ENCODE data around the gene FAAP100.

Gene FAAP100

GRCh38 chr17:81550285-81550684, 1.9 kb downstream of the FAAP100 start:
- CTCF ChIA-PET = interaction anchor here (0.5 to 1.3 kb wide), 3 partner anchors 16 to 297 kb away, joined by 3 read pairs; no protein-coding TSS in a partner anchor
- 96% methylated on average over 15 of the region's 15 CpGs for WGBS (ENCODE audit: insufficient coverage)
- H3K27me3 ChIP-seq (replicated peaks in 2 of 5; ENCODE audit: control insufficient read depth in 4 of 5, insufficient read depth in 5 of 5, low read length in 4 of 5) = no peaks in the 10 kb centered on the region
- H3K9me3 ChIP-seq (ENCODE audit: control extremely low read depth in 1 of 5, control insufficient read depth in 4 of 5, insufficient read depth in 2 of 5, low read depth in 1 of 5, low read length in 4 of 5) = no peaks in the 10 kb centered on the region
- H3K4me3 ChIP-seq (ENCODE audit: control insufficient read depth in 1 of 7, extremely low read depth in 1 of 7, insufficient read depth in 4 of 7, low read depth in 2 of 7, low read length in 6 of 7) = no peak overlapping the region
- POLR2A ChIA-PET = no interaction called here
- peaks cover 7 to 52% (median 41%) of the 10 kb centered on the region in 4 experiments for H3K36me3 ChIP-seq (ENCODE audit: control insufficient read depth in 4 of 4, insufficient read depth in 4 of 4, low read length in 3 of 4)
- H3K27ac ChIP-seq (ENCODE audit: insufficient read depth in 1 of 2, low read depth in 1 of 2, low read length in 2 of 2, poor library complexity in 1 of 2, severe bottlenecking in 2 of 2) = no peak overlapping the region
- DNase-seq = no peak
- H3K4me1 ChIP-seq (ENCODE audit: control extremely low read depth in 1 of 4, control insufficient read depth in 4 of 4, insufficient read depth in 4 of 4, low read length in 3 of 4) = peaks cover 0 to 32% (median 29%) of the 10 kb centered on the region in 4 experiments

GRCh38 chr17:81549826-81550225, 2.3 kb downstream of the FAAP100 start:
- 95% methylated on average over 5 of the region's 8 CpGs for WGBS (ENCODE audit: insufficient coverage)
- POLR2A ChIA-PET = no interaction called here
- CTCF ChIA-PET = interaction anchor here (0.6 to 1.3 kb wide), 3 partner anchors 12 to 296 kb away, joined by 3 to 4 read pairs (median 3); no protein-coding TSS in a partner anchor
- Histone ChIP-seq H3K27me3 (replicated peaks in 2 of 5; ENCODE audit: control insufficient read depth in 4 of 5, insufficient read depth in 5 of 5, low read length in 4 of 5) (no peaks in the 10 kb centered on the region), H3K4me1 (ENCODE audit: control extremely low read depth in 1 of 4, control insufficient read depth in 4 of 4, insufficient read depth in 4 of 4, low read length in 3 of 4) (peaks cover 0 to 32% (median 29%) of the 10 kb centered on the region in 4 experiments), H3K4me3 (ENCODE audit: control insufficient read depth in 1 of 7, extremely low read depth in 1 of 7, insufficient read depth in 4 of 7, low read depth in 2 of 7, low read length in 6 of 7) (no peak overlapping the region), H3K36me3 (ENCODE audit: control insufficient read depth in 4 of 4, insufficient read depth in 4 of 4, low read length in 3 of 4) (peaks cover 9 to 56% (median 46%) of the 10 kb centered on the region in 4 experiments), H3K27ac (ENCODE audit: insufficient read depth in 1 of 2, low read depth in 1 of 2, low read length in 2 of 2, poor library complexity in 1 of 2, severe bottlenecking in 2 of 2) (no peak overlapping the region), H3K9me3 (ENCODE audit: control extremely low read depth in 1 of 5, control insufficient read depth in 4 of 5, insufficient read depth in 2 of 5, low read depth in 1 of 5, low read length in 4 of 5) (no peaks in the 10 kb centered on the region)
- no peak for DNase-seq

- Histone ChIP-seq H3K36me3 (ENCODE audit: control insufficient read depth in 4 of 4, insufficient read depth in 4 of 4, low read length in 3 of 4) (peaks cover 11 to 62% (median 52%) of the 10 kb centered on the region in 4 experiments), H3K9me3 (ENCODE audit: control extremely low read depth in 1 of 5, control insufficient read depth in 4 of 5, insufficient read depth in 2 of 5, low read depth in 1 of 5, low read length in 4 of 5) (no peaks in the 10 kb centered on the region), H3K4me1 (ENCODE audit: control extremely low read depth in 1 of 4, control insufficient read depth in 4 of 4, insufficient read depth in 4 of 4, low read length in 3 of 4) (peaks cover 0 to 27% (median 24%) of the 10 kb centered on the region in 4 experiments), H3K27ac (ENCODE audit: insufficient read depth in 1 of 2, low read depth in 1 of 2, low read length in 2 of 2, poor library complexity in 1 of 2, severe bottlenecking in 2 of 2) (no peak overlapping the region), H3K4me3 (ENCODE audit: control insufficient read depth in 1 of 7, extremely low read depth in 1 of 7, insufficient read depth in 4 of 7, low read depth in 2 of 7, low read length in 6 of 7) (no peak overlapping the region), H3K27me3 (replicated peaks in 2 of 5; ENCODE audit: control insufficient read depth in 4 of 5, insufficient read depth in 5 of 5, low read length in 4 of 5) (no peaks in the 10 kb centered on the region)
- ChIA-PET CTCF (interaction anchor here (1.3 kb wide), 1 partner anchor 296 kb away, joined by 3 read pairs; no protein-coding TSS in a partner anchor), POLR2A (no interaction called here)
- no peak for DNase-seq
- 98% methylated on average over 15 of the region's 16 CpGs for WGBS (ENCODE audit: insufficient coverage)
These were observed 3.1 kb downstream of the FAAP100 start for GRCh38 chr17:81549031-81549557.

- Histone ChIP-seq H3K4me3 (ENCODE audit: control insufficient read depth in 1 of 7, extremely low read depth in 1 of 7, insufficient read depth in 4 of 7, low read depth in 2 of 7, low read length in 6 of 7) (no peak overlapping the region), H3K4me1 (ENCODE audit: control extremely low read depth in 1 of 4, control insufficient read depth in 4 of 4, insufficient read depth in 4 of 4, low read length in 3 of 4) (peaks cover 0 to 12% (median 10%) of the 10 kb centered on the region in 4 experiments), H3K36me3 (ENCODE audit: control insufficient read depth in 4 of 4, insufficient read depth in 4 of 4, low read length in 3 of 4) (peaks cover 11 to 77% (median 61%) of the 10 kb centered on the region in 4 experiments), H3K27me3 (replicated peaks in 2 of 5; ENCODE audit: control insufficient read depth in 4 of 5, insufficient read depth in 5 of 5, low read length in 4 of 5) (no peaks in the 10 kb centered on the region), H3K9me3 (ENCODE audit: control extremely low read depth in 1 of 5, control insufficient read depth in 4 of 5, insufficient read depth in 2 of 5, low read depth in 1 of 5, low read length in 4 of 5) (no peaks in the 10 kb centered on the region), H3K27ac (ENCODE audit: insufficient read depth in 1 of 2, low read depth in 1 of 2, low read length in 2 of 2, poor library complexity in 1 of 2, severe bottlenecking in 2 of 2) (no peak overlapping the region)
- ChIA-PET POLR2A (no interaction called here), CTCF (no interaction called here)
- WGBS (ENCODE audit: insufficient coverage) = 97% methylated on average over 9 of the region's 14 CpGs
- no peak for DNase-seq
These were observed 4.6 kb downstream of the FAAP100 start for GRCh38 chr17:81547614-81547982.

GRCh38 chr17:81546906-81547613, 5.1 kb downstream of the FAAP100 start:
- DNase-seq = no peak
- peaks cover 0 to 11% (median 9%) of the 10 kb centered on the region in 4 experiments for H3K4me1 ChIP-seq (ENCODE audit: control extremely low read depth in 1 of 4, control insufficient read depth in 4 of 4, insufficient read depth in 4 of 4, low read length in 3 of 4)
- no peaks in the 10 kb centered on the region for H3K27me3 ChIP-seq (replicated peaks in 2 of 5; ENCODE audit: control insufficient read depth in 4 of 5, insufficient read depth in 5 of 5, low read length in 4 of 5)
- ChIA-PET CTCF (interaction anchor here (1.0 to 2.3 kb wide), 2 partner anchors 51 to 54 kb away, joined by 3 to 7 read pairs; no protein-coding TSS in a partner anchor), POLR2A (no interaction called here)
- H3K36me3 ChIP-seq (ENCODE audit: control insufficient read depth in 4 of 4, insufficient read depth in 4 of 4, low read length in 3 of 4) = peaks cover 11 to 81% (median 65%) of the 10 kb centered on the region in 4 experiments
- 94% methylated on average over 29 of the region's 36 CpGs for WGBS (ENCODE audit: insufficient coverage)
- no peak overlapping the region for H3K27ac ChIP-seq (ENCODE audit: insufficient read depth in 1 of 2, low read depth in 1 of 2, low read length in 2 of 2, poor library complexity in 1 of 2, severe bottlenecking in 2 of 2)
- H3K9me3 ChIP-seq (ENCODE audit: control extremely low read depth in 1 of 5, control insufficient read depth in 4 of 5, insufficient read depth in 2 of 5, low read depth in 1 of 5, low read length in 4 of 5) = no peaks in the 10 kb centered on the region
- no peak overlapping the region for H3K4me3 ChIP-seq (ENCODE audit: control insufficient read depth in 1 of 7, extremely low read depth in 1 of 7, insufficient read depth in 4 of 7, low read depth in 2 of 7, low read length in 6 of 7)

GRCh38 chr17:81545160-81545949, 6.8 kb downstream of the FAAP100 start:
- Histone ChIP-seq H3K27me3 (replicated peaks in 2 of 5; ENCODE audit: control insufficient read depth in 4 of 5, insufficient read depth in 5 of 5, low read length in 4 of 5) (no peaks in the 10 kb centered on the region), H3K9me3 (ENCODE audit: control extremely low read depth in 1 of 5, control insufficient read depth in 4 of 5, insufficient read depth in 2 of 5, low read depth in 1 of 5, low read length in 4 of 5) (no peaks in the 10 kb centered on the region), H3K4me1 (ENCODE audit: control extremely low read depth in 1 of 4, control insufficient read depth in 4 of 4, insufficient read depth in 4 of 4, low read length in 3 of 4) (no peaks in the 10 kb centered on the region), H3K36me3 (ENCODE audit: control insufficient read depth in 4 of 4, insufficient read depth in 4 of 4, low read length in 3 of 4) (peaks cover 11 to 88% (median 71%) of the 10 kb centered on the region in 4 experiments), H3K27ac (ENCODE audit: insufficient read depth in 1 of 2, low read depth in 1 of 2, low read length in 2 of 2, poor library complexity in 1 of 2, severe bottlenecking in 2 of 2) (no peak overlapping the region), H3K4me3 (ENCODE audit: control insufficient read depth in 1 of 7, extremely low read depth in 1 of 7, insufficient read depth in 4 of 7, low read depth in 2 of 7, low read length in 6 of 7) (no peak overlapping the region)
- DNase-seq = no peak
- CTCF ChIA-PET = interaction anchor here (1.4 to 2.3 kb wide), 3 partner anchors 11 to 235 kb away, joined by 3 to 7 read pairs (median 5); no protein-coding TSS in a partner anchor
- POLR2A ChIA-PET = interaction anchor here (0.6 to 0.8 kb wide), 2 partner anchors 22 to 41 kb away, joined by 3 to 4 read pairs; no protein-coding TSS in a partner anchor
- WGBS (ENCODE audit: insufficient coverage) = 92% methylated on average over 23 of the region's 24 CpGs
